ENCODE measurements around the gene CEP164.

GRCh38 chr11:117418737-117419481 lies 91.3 kb downstream of the CEP164 start:
- no peak for TF ChIP-seq CTCF (IDR thresholded peaks at IDR 0.05)
- no peak for TF ChIP-seq POLR2A (IDR thresholded peaks at IDR 0.05)

Measured in thyroid gland (tissue), 4 donors.